SK-N-MC (cell line): ENCODE data around the gene SYNJ2.

ENCODE experiments used
- DNase-seq: peaks from one replicate; pipeline ENCODE4 v3.0.0-alpha.2; 2011; ENCODE audit warnings: low read depth, low spot score
- H3K27ac ChIP-seq: fragments of 200-600 bp; sonication (generic); 2 replicates; pipeline ENCODE4 v1.5.1; 2016; ENCODE audit warnings: mixed run types
- H3K36me3 ChIP-seq: fragments of 200-600 bp; sonication (generic); 2 replicates; pipeline ENCODE4 v1.6.1; 2017; ENCODE audit warnings: antibody characterized with exemption, low read length, mixed read lengths; ENCODE audit not compliant: insufficient read depth
- H3K4me3 ChIP-seq: fragments of 200-600 bp; sonication (generic); 2 replicates; pipeline ENCODE4 v1.5.1; 2016
- H3K9ac ChIP-seq: fragments of 200-600 bp; sonication (generic); 2 replicates; pipeline ENCODE4 v1.8.0; 2017; ENCODE audit warnings: mixed run types, mixed read lengths; ENCODE audit not compliant: insufficient read length
- H3K9me3 ChIP-seq: fragments of 200-600 bp; sonication (generic); 2 replicates; pipeline ENCODE4 v1.6.1; 2017; ENCODE audit warnings: low read depth, mild to moderate bottlenecking, antibody characterized with exemption, low read length, moderate library complexity, mixed read lengths
- EZH2 ChIP-seq: fragments of 200-600 bp; sonication (generic); IDR thresholded peaks from one replicate; pipeline ENCODE4 v1.6.1; 2017; ENCODE audit warnings: antibody characterized with exemption
- FOXP2 ChIP-seq: optimal IDR thresholded peaks from 2 replicates; pipeline ENCODE3; 2011; ENCODE audit warnings: mild to moderate bottlenecking, moderate library complexity; ENCODE audit not compliant: insufficient read depth; ENCODE audit errors: extremely low read length, control extremely low read depth
- POLR2AphosphoS5 ChIP-seq: IDR thresholded peaks from 2 replicates; pipeline ENCODE4 v1.6.1; 2012; ENCODE audit warnings: mild to moderate bottlenecking, low read depth, low read length, borderline replicate concordance

The SYNJ2 gene

GRCh38 chr6:158011980-158012566, 30.4 kb downstream of the SYNJ2 start:
- no peaks in the 10 kb centered on the region for H3K36me3 ChIP-seq
- no peaks in the 10 kb centered on the region for H3K9me3 ChIP-seq
- no peak for DNase-seq
- H3K27ac ChIP-seq: no peak overlapping the region
- H3K4me3 ChIP-seq: no peak overlapping the region
- H3K9ac ChIP-seq: no peak overlapping the region
- no peak for TF ChIP-seq POLR2AphosphoS5
- no peak for TF ChIP-seq EZH2
- no peak for TF ChIP-seq FOXP2

- TF ChIP-seq FOXP2: no peak
- no peak for TF ChIP-seq POLR2AphosphoS5
- TF ChIP-seq EZH2: no peak
- no peak overlapping the region for H3K27ac ChIP-seq
- no peak overlapping the region for H3K9ac ChIP-seq
- no peak for DNase-seq
- no peaks in the 10 kb centered on the region for H3K36me3 ChIP-seq
- no peak overlapping the region for H3K4me3 ChIP-seq
- H3K9me3 ChIP-seq: no peaks in the 10 kb centered on the region
These were observed 32.3 kb downstream of the SYNJ2 start for GRCh38 chr6:158013904-158014504.

- Histone ChIP-seq H3K9me3 (no peaks in the 10 kb centered on the region), H3K27ac (no peak overlapping the region), H3K9ac (no peak overlapping the region), H3K36me3 (no peaks in the 10 kb centered on the region), H3K4me3 (no peak overlapping the region)
- no peak for DNase-seq
- TF ChIP-seq POLR2AphosphoS5 (no peak), FOXP2 (no peak), EZH2 (no peak)
These were observed 33.0 kb downstream of the SYNJ2 start for GRCh38 chr6:158014505-158015187.

GRCh38 chr6:158015188-158015506, 33.5 kb downstream of the SYNJ2 start:
- Histone ChIP-seq H3K9ac (no peak overlapping the region), H3K9me3 (no peaks in the 10 kb centered on the region), H3K36me3 (no peaks in the 10 kb centered on the region; the same call in 1 of the 2 replicates), H3K4me3 (no peak overlapping the region), H3K27ac (no peak overlapping the region)
- TF ChIP-seq EZH2: no peak
- TF ChIP-seq POLR2AphosphoS5: no peak
- TF ChIP-seq FOXP2: no peak
- no peak for DNase-seq

GRCh38 chr6:158016571-158017383, 35.1 kb downstream of the SYNJ2 start:
- Histone ChIP-seq H3K4me3 (no peak overlapping the region), H3K9ac (no peak overlapping the region), H3K36me3 (no peaks in the 10 kb centered on the region; the same call in 1 of the 2 replicates), H3K27ac (no peak overlapping the region), H3K9me3 (no peaks in the 10 kb centered on the region)
- TF ChIP-seq FOXP2 (no peak), POLR2AphosphoS5 (no peak), EZH2 (no peak)
- DNase-seq: no peak

GRCh38 chr6:158017621-158018040, 36.0 kb downstream of the SYNJ2 start:
- no peak overlapping the region for H3K4me3 ChIP-seq
- TF ChIP-seq EZH2 (no peak), FOXP2 (no peak), POLR2AphosphoS5 (no peak)
- H3K36me3 ChIP-seq: no peaks in the 10 kb centered on the region; the same call in 1 of the 2 replicates
- no peak overlapping the region for H3K27ac ChIP-seq
- no peaks in the 10 kb centered on the region for H3K9me3 ChIP-seq
- DNase-seq: no peak
- no peak overlapping the region for H3K9ac ChIP-seq

- no peak for TF ChIP-seq POLR2AphosphoS5
- TF ChIP-seq EZH2: no peak
- TF ChIP-seq FOXP2: no peak
These were observed 36.5 kb downstream of the SYNJ2 start for GRCh38 chr6:158018041-158018771.

More at GRCh38 chr6:158018041-158018771, 36.5 kb downstream of the SYNJ2 start:
- Histone ChIP-seq H3K36me3 (no peaks in the 10 kb centered on the region; the same call in 1 of the 2 replicates), H3K27ac (no peak overlapping the region), H3K9ac (no peak overlapping the region), H3K9me3 (no peaks in the 10 kb centered on the region), H3K4me3 (no peak overlapping the region)
- no peak for DNase-seq
